Colonic mucosa (tissue), 4 donors: ENCODE data around the gene ZW10. TPM values are rescaled to one million over a fixed set of nuclear protein-coding genes. Genes with fewer than 3 reads are reported as not detected.

Source experiments
- DNase-seq: peaks from one replicate; pipeline ENCODE4 v3.0.0-alpha.2; 2020
- H3K27ac ChIP-seq: fragments of 200-600 bp; one replicate; pipeline ENCODE4 v1.8.0; 2021
- H3K27me3 ChIP-seq: fragments of 200-600 bp; one replicate; pipeline ENCODE4 v1.8.0; 2021
- H3K36me3 ChIP-seq: fragments of 200-600 bp; one replicate; pipeline ENCODE4 v1.8.0; 2021
- H3K4me1 ChIP-seq: fragments of 200-600 bp; one replicate; pipeline ENCODE4 v1.8.0; 2021; ENCODE audit warnings: mild to moderate bottlenecking
- H3K4me3 ChIP-seq: fragments of 200-600 bp; one replicate; pipeline ENCODE4 v1.8.0; 2021
- H3K9ac ChIP-seq, 2 donors: one replicate each; pipeline ENCODE4 v1.7.0; 2013; ENCODE audit warnings: control low read depth in 2 of 2, low read depth in 2 of 2, low read length in 2 of 2
- H3K9me3 ChIP-seq: fragments of 200-600 bp; one replicate; pipeline ENCODE4 v1.8.0; 2021
- CTCF ChIP-seq: fragments of 200-600 bp; IDR thresholded peaks from one replicate; pipeline ENCODE4 v1.8.0; 2022; ENCODE audit warnings: antibody characterized with exemption, mild to moderate bottlenecking
- intact Hi-C: fragments of 100-400 bp; cut with DNase I; formaldehyde crosslinking; loops from one replicate; pipeline ENCODE4 v1.14.1; 2022
- total RNA-seq, 2 donors: library from RNA; stranded (reverse); fragmentation: NEBNext Ultra II Directional in 1 of 2; extraction: Animal tissue kit (Norgen Biotek cat#: 25700) in 1 of 2; gene quantifications; one replicate each; pipeline ENCODE4 v1.2.1, GENCODE V29; 2021
- donor health status: healthy.
- donor health status: DM: no; HTN: no; CAD: no.
- donor health status: DM: no; HTN: no; CAD: no.

ZW10 gene
- total RNA-seq, result 10 to 100 TPM; 12.3 to 17.8 TPM

GRCh38 chr11:113773416-113774173 lies at the start of gene ZW10:
ZW10 (minus strand) TSS chr11:113773692; CDS start chr11:113773666, 26 bp downstream.
- peak; percentile 96 for DNase-seq
- peak within 1 kb of the TSS; percentile 84 to 92 for H3K9ac ChIP-seq
- H3K4me1 ChIP-seq, result peaks cover 6% of the 10 kb centered on the region
- H3K27ac ChIP-seq, result peak within 1 kb of the TSS; percentile 60
- no peaks in the 10 kb centered on the region for H3K36me3 ChIP-seq
- intact Hi-C loops, result no loop called here
- peak; percentile 85 for TF ChIP-seq CTCF
- no peaks in the 10 kb centered on the region for H3K9me3 ChIP-seq
- H3K27me3 ChIP-seq, result no peaks in the 10 kb centered on the region
- peak within 1 kb of the TSS; percentile 57 for H3K4me3 ChIP-seq

GRCh38 chr11:113818426-113818825 lies 44.9 kb upstream of the ZW10 start:
- no peak for TF ChIP-seq CTCF
- H3K36me3 ChIP-seq, result no peaks in the 10 kb centered on the region
- no peaks in the 10 kb centered on the region for H3K9me3 ChIP-seq
- no peak overlapping the region for H3K4me3 ChIP-seq
- H3K27ac ChIP-seq, result no peak overlapping the region
- H3K9ac ChIP-seq, result no peak overlapping the region
- intact Hi-C loops, result no loop called here
- H3K27me3 ChIP-seq, result no peaks in the 10 kb centered on the region
- DNase-seq, result no peak
- H3K4me1 ChIP-seq, result no peaks in the 10 kb centered on the region

- no peaks in the 10 kb centered on the region for H3K9me3 ChIP-seq
- intact Hi-C loops, result no loop called here
- no peaks in the 10 kb centered on the region for H3K4me1 ChIP-seq
- H3K9ac ChIP-seq, result no peak overlapping the region
- no peak overlapping the region for H3K4me3 ChIP-seq
- no peaks in the 10 kb centered on the region for H3K36me3 ChIP-seq
- H3K27ac ChIP-seq, result no peak overlapping the region
- no peak for TF ChIP-seq CTCF
- no peak for DNase-seq
- H3K27me3 ChIP-seq, result no peaks in the 10 kb centered on the region
Measured at GRCh38 chr11:113817626-113818025, 44.1 kb upstream of the ZW10 start.

GRCh38 chr11:113817162-113817561 lies 43.7 kb upstream of the ZW10 start:
- intact Hi-C loops, result no loop called here
- H3K27ac ChIP-seq, result no peak overlapping the region
- H3K36me3 ChIP-seq, result no peaks in the 10 kb centered on the region
- no peaks in the 10 kb centered on the region for H3K4me1 ChIP-seq
- H3K9ac ChIP-seq, result no peak overlapping the region
- H3K4me3 ChIP-seq, result no peak overlapping the region
- no peak for TF ChIP-seq CTCF
- H3K9me3 ChIP-seq, result no peaks in the 10 kb centered on the region
- DNase-seq, result no peak
- no peaks in the 10 kb centered on the region for H3K27me3 ChIP-seq

- no peaks in the 10 kb centered on the region for H3K36me3 ChIP-seq
- intact Hi-C loops, result no loop called here
- H3K4me3 ChIP-seq, result no peak overlapping the region
- no peak for TF ChIP-seq CTCF
- no peak overlapping the region for H3K9ac ChIP-seq
- no peaks in the 10 kb centered on the region for H3K4me1 ChIP-seq
- no peaks in the 10 kb centered on the region for H3K27me3 ChIP-seq
- DNase-seq, result no peak
- no peaks in the 10 kb centered on the region for H3K9me3 ChIP-seq
- no peak overlapping the region for H3K27ac ChIP-seq
Measured at GRCh38 chr11:113814181-113814580, 40.7 kb upstream of the ZW10 start.
